Stimulated activated CD8-positive, alpha-beta memory T cell treated with anti-CD3 and anti-CD28 coated beads, Interleukin-15, amount 100 ng/mL, for 1 hour (primary cell): ENCODE measurements around the gene HMX3.
"Not testable (repeated sequence)": the region's sequence is repeated elsewhere in the genome, so short reads cannot be mapped to it uniquely, and the experiment has no call there.

Source experiments
- DNase-seq: peaks from one replicate; pipeline ENCODE4 v3.0.0-alpha.2; 2020; ENCODE audit warnings: low read depth

HMX3 gene

GRCh38 chr10:123175389-123176387 is 39.9 kb downstream of the HMX3 start:
- DNase-seq, result no peak

GRCh38 chr10:123178390-123178789 is 42.6 kb downstream of the HMX3 start:
- not testable (repeated sequence) for DNase-seq

GRCh38 chr10:123180101-123181090 is 44.6 kb downstream of the HMX3 start:
- no peak for DNase-seq

GRCh38 chr10:123183724-123184123 is 48.0 kb downstream of the HMX3 start:
- DNase-seq, result no peak

- DNase-seq, result no peak
These were observed 52.0 kb downstream of the HMX3 start for GRCh38 chr10:123187781-123188180.
